A549 (cell line): ENCODE measurements around the gene MED27. TPM values are rescaled to one million over a fixed set of nuclear protein-coding genes. Genes with fewer than 3 reads are reported as not detected.

Source experiments
- ATAC-seq, 2 experiments: fragments of 200-7000 bp in 1 of 2; fragments of >200 bp in 1 of 2; cut with Nextera tagmentation in 1 of 2; cut with Tn5 transposase in 1 of 2; 3 replicates each; pipeline versions ENCODE4 v1.8.0 to v1.9.1; 2018 to 2020; ENCODE audit warnings: mild to moderate bottlenecking in 1 of 2, moderate library complexity in 1 of 2
- CTCF ChIA-PET: fragments of 300-600 bp; sonication (Branson Sonifier 250); formaldehyde crosslinking; extraction: SDS; loops from one replicate; lab custom pipeline; 2021; ENCODE audit warnings: antibody characterized with exemption, inconsistent platforms; lab: Yijun Ruan, JAX
- POLR2A ChIA-PET: fragments of 350-600 bp; formaldehyde crosslinking; extraction: SDS; loops from one replicate; lab custom pipeline; 2021; ENCODE audit warnings: antibody characterized with exemption, inconsistent platforms; lab: Yijun Ruan, JAX
- DNase-seq, 2 experiments: peaks; one replicate each; pipeline versions ENCODE4 v3.0.0 to v3.0.0-alpha.2; 2011 to 2016; ENCODE audit warnings: low read depth in 1 of 2, low spot score in 1 of 2
- FAIRE-seq: peaks from 2 replicates; lab custom pipeline; 2011; peaks lifted over from hg19 to GRCh38; lab: Jason Lieb, UNC
- H3K27ac ChIP-seq, 2 experiments: fragments of >200 bp; sonication (Bioruptor Twin); formaldehyde crosslinking; 3 replicates each; pipeline ENCODE4 v1.5.1; 2016 to 2017
- H3K4me1 ChIP-seq: fragments of >200 bp; sonication (Bioruptor Twin); formaldehyde crosslinking; 3 replicates; pipeline ENCODE4 v1.6.1; 2016
- H3K4me2 ChIP-seq: fragments of >200 bp; sonication (Bioruptor Twin); formaldehyde crosslinking; 3 replicates; pipeline ENCODE4 v1.6.1; 2016
- H3K4me3 ChIP-seq: fragments of >200 bp; sonication (Bioruptor Twin); formaldehyde crosslinking; 3 replicates; pipeline ENCODE4 v1.5.1; 2016
- H3K9me3 ChIP-seq: fragments of >200 bp; sonication (Bioruptor Twin); formaldehyde crosslinking; 3 replicates; pipeline ENCODE4 v1.6.1; 2016
- BHLHE40 ChIP-seq: IDR thresholded peaks from 2 replicates; pipeline ENCODE4 v1.6.1; 2012; ENCODE audit warnings: low read depth, low read length, inconsistent platforms
- CBX2 ChIP-seq: fragments of 200-600 bp; sonication (generic); IDR thresholded peaks from 2 replicates; pipeline ENCODE4 v1.6.1; 2016; ENCODE audit warnings: low read depth, mild to moderate bottlenecking, borderline replicate concordance
- CEBPB ChIP-seq, 2 experiments: fragments of >200 bp in 1 of 2; sonication (Bioruptor Twin) in 1 of 2; formaldehyde crosslinking in 1 of 2; IDR thresholded peaks; 2 replicates each; pipeline ENCODE4 v1.6.1; 2012 to 2016
- CTCF ChIP-seq: fragments of >200 bp; sonication (Bioruptor Twin); formaldehyde crosslinking; IDR thresholded peaks from 3 replicates; pipeline ENCODE4 v1.5.1; 2016
- E2F6 ChIP-seq: IDR thresholded peaks from 2 replicates; pipeline ENCODE4 v1.6.1; 2012; ENCODE audit warnings: low read depth, borderline replicate concordance
- EHF ChIP-seq: fragments of 250-450 bp; sonication (Bioruptor Pico); IDR thresholded peaks from 2 replicates; pipeline ENCODE4 v1.5.0; 2020; ENCODE audit warnings: mild to moderate bottlenecking
- EP300 ChIP-seq, 2 experiments: fragments of >200 bp; sonication (Bioruptor Twin); formaldehyde crosslinking; IDR thresholded peaks; 2 replicates in 1 of 2; 3 replicates in 1 of 2; pipeline ENCODE4 v1.6.1; 2016 to 2017
- FOSL2 ChIP-seq, 2 experiments: fragments of 450-650 bp in 1 of 2; fragments of >200 bp in 1 of 2; sonication (Bioruptor Twin) in 1 of 2; formaldehyde crosslinking; IDR thresholded peaks; 2 replicates each; pipeline versions ENCODE4 v1.5.0 to v1.6.1; 2016 to 2020; ENCODE audit warnings: mild to moderate bottlenecking in 1 of 2, moderate library complexity in 1 of 2
- HOXB5 ChIP-seq: fragments of 250-450 bp; sonication (Bioruptor Pico); IDR thresholded peaks from 2 replicates; pipeline ENCODE4 v1.5.0; 2020; ENCODE audit warnings: mild to moderate bottlenecking, moderate library complexity
- JUNB ChIP-seq: fragments of >200 bp; sonication (Bioruptor Twin); formaldehyde crosslinking; IDR thresholded peaks from 2 replicates; pipeline ENCODE4 v1.6.1; 2016
- KDM1A ChIP-seq: fragments of 200-600 bp; sonication (generic); IDR thresholded peaks from 2 replicates; pipeline ENCODE4 v1.6.1; 2016; ENCODE audit warnings: low read depth, mild to moderate bottlenecking
- MYC ChIP-seq: IDR thresholded peaks from 2 replicates; pipeline ENCODE4 v1.6.1; 2012; ENCODE audit warnings: mild to moderate bottlenecking, inconsistent platforms, low read length, improper control_type of control experiment, borderline replicate concordance
- NPAS2 ChIP-seq: fragments of 250-450 bp; sonication (Bioruptor Pico); IDR thresholded peaks from 2 replicates; pipeline ENCODE4 v1.8.0; 2022; ENCODE audit warnings: mild to moderate bottlenecking, moderate library complexity, borderline replicate concordance
- NR3C1 ChIP-seq: fragments of >200 bp; sonication (Bioruptor Twin); formaldehyde crosslinking; IDR thresholded peaks from 3 replicates; pipeline ENCODE4 v1.6.1; 2017
- POLR2A ChIP-seq: IDR thresholded peaks from 2 replicates; pipeline ENCODE4 v1.6.1; 2012; ENCODE audit warnings: mild to moderate bottlenecking, low read length
- RARB ChIP-seq: fragments of 250-450 bp; sonication (Bioruptor Pico); IDR thresholded peaks from 2 replicates; pipeline ENCODE4 v1.8.0; 2021; ENCODE audit warnings: mild to moderate bottlenecking, moderate library complexity
- RFX5 ChIP-seq: fragments of 450-650 bp; IDR thresholded peaks from 2 replicates; pipeline ENCODE4 v1.7.1; 2014; ENCODE audit warnings: antibody characterized with exemption, mild to moderate bottlenecking, moderate library complexity
- WGBS: methylation state at CpG from one replicate; pipeline ENCODE4 v1.1.6; 2017; ENCODE audit errors: missing lambda C conversion rate; 5-methylcytosine and 5-hydroxymethylcytosine counted together
- polyA plus RNA-seq, 4 experiments: library from polyadenylated mRNA; depleted of rRNA in 3 of 4; stranded (reverse); fragments of >200 nt; fragmentation: RNase III in 1 of 4; extraction: RNeasy Plus Mini Kit Qiagen cat#74134 plus additional on column Dnase treatment in 1 of 4; gene quantifications; 2 replicates in 3 of 4; 3 replicates in 1 of 4; pipeline ENCODE4 v1.2.3, GENCODE V29; 2011 to 2017
- TF ChIP-seq, protein P1 (sequence below): IDR thresholded peaks from 2 replicates; pipeline ENCODE4 v1.6.1; 2012

MED27 gene
- polyA plus RNA-seq, 2 of the 4 experiments (the other 2 are of a cell fraction) = 24.2 to 37.8 TPM

GRCh38 chr9:132049323-132049882, 30.3 kb downstream of the MED27 start (continued):
- TF ChIP-seq CTCF (no peak), EP300 (IDR thresholded peaks at IDR 0.05) (no peak), CEBPB (IDR thresholded peaks at IDR 0.05) (no peak), RARB (CRISPR knock-in tag) (no peak)
- TF ChIP-seq, protein P1, sequence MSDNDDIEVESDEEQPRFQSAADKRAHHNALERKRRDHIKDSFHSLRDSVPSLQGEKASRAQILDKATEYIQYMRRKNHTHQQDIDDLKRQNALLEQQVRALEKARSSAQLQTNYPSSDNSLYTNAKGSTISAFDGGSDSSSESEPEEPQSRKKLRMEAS = no peak

DNA sequence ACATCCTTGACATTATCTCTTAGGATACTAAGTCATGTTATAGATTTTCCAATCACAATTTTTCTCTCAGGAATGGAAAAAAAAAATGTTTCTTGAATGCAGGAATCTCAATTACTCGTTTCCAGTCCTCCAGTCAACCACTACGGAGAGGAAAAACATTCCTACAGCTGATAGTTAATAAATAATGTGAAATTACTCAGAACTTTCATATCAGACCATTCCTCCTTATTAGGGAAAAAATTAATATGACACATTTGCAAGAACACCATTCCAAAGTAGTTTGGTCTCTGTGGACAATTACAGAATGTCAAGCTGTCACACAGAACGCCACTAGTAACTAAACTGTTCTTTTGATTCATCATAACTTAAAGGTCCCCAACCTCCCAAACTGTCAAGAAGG, 31.5 kb downstream of the MED27 start:
- 79% methylated on average over 3 of the region's 3 CpGs for WGBS
- POLR2A ChIA-PET = no interaction called here
- H3K9me3 ChIP-seq = no peaks in the 10 kb centered on the region
- TF ChIP-seq BHLHE40 = no peak
- TF ChIP-seq EHF (CRISPR knock-in tag) = no peak
- no peak for TF ChIP-seq MYC
- no peak for TF ChIP-seq KDM1A
- TF ChIP-seq CBX2 = no peak
- no peak for TF ChIP-seq RFX5
- no peak for TF ChIP-seq EP300 (IDR thresholded peaks at IDR 0.05)
- TF ChIP-seq FOSL2 (IDR thresholded peaks at IDR 0.05) = no peak
- no peak for TF ChIP-seq FOSL2 (CRISPR knock-in tag; IDR thresholded peaks at IDR 0.05)
- no peak for TF ChIP-seq NPAS2
- no peak for TF ChIP-seq HOXB5 (CRISPR knock-in tag)
- no peak for TF ChIP-seq JUNB
- TF ChIP-seq E2F6 = no peak
- TF ChIP-seq NR3C1 = no peak
- TF ChIP-seq POLR2A = no peak
- TF ChIP-seq, all 56 proteins: peak for 0
- no peak overlapping the region for H3K27ac ChIP-seq
- no peak overlapping the region for H3K4me2 ChIP-seq
- ATAC-seq = no peak
- DNase-seq = no peak
- FAIRE-seq = no peak
- CTCF ChIA-PET = no interaction called here
- no peak overlapping the region for H3K4me3 ChIP-seq
- H3K4me1 ChIP-seq = peaks cover 12% of the 10 kb centered on the region

GRCh38 chr9:132046456-132046855, 33.2 kb downstream of the MED27 start:
- Histone ChIP-seq H3K4me1 (peaks cover 28% of the 10 kb centered on the region), H3K9me3 (no peaks in the 10 kb centered on the region)
- no peak for FAIRE-seq
- POLR2A ChIA-PET = no interaction called here
- TF ChIP-seq CTCF = no peak
- TF ChIP-seq, all 56 proteins: peak for 0
- Histone ChIP-seq H3K27ac (no peak overlapping the region), H3K4me3 (no peak overlapping the region), H3K4me2 (no peak overlapping the region)
- ATAC-seq = no peak
- CTCF ChIA-PET = no interaction called here
- no peak for DNase-seq
- 55% methylated on average over 6 of the region's 6 CpGs for WGBS
